ENCODE results near the gene C9. TPM values are rescaled to one million over a fixed set of nuclear protein-coding genes. Genes with fewer than 3 reads are reported as not detected.
"Not testable (repeated sequence)": the region's sequence is repeated elsewhere in the genome, so short reads cannot be mapped to it uniquely, and the experiment has no call there.

Gene C9
- total RNA-seq, 1 donor from 2014 or later, result not detected

GRCh38 chr5:39328731-39329130 is 35.6 kb downstream of the C9 start:
- no peaks in the 10 kb centered on the region for H3K9me3 Mint-ChIP-seq (ENCODE audit: unreplicated experiment)
- no peaks in the 10 kb centered on the region for H3K4me1 Mint-ChIP-seq (ENCODE audit: unreplicated experiment)
- no peak overlapping the region for H3K27ac Mint-ChIP-seq (ENCODE audit: unreplicated experiment)
- no peak for TF ChIP-seq CTCF (IDR thresholded peaks at IDR 0.05; ENCODE audit: unreplicated experiment)
- DNase-seq (ENCODE audit: low spot score), result no peak
- no peaks in the 10 kb centered on the region for H3K27me3 Mint-ChIP-seq (ENCODE audit: unreplicated experiment)
- H3K4me3 Mint-ChIP-seq (ENCODE audit: unreplicated experiment), result no peak overlapping the region
- no peaks in the 10 kb centered on the region for H3K36me3 Mint-ChIP-seq (ENCODE audit: low read depth, unreplicated experiment)

- Mint-ChIP-seq H3K4me3 (ENCODE audit: unreplicated experiment) (no peak overlapping the region), H3K27me3 (ENCODE audit: unreplicated experiment) (peaks cover 3% of the 10 kb centered on the region), H3K4me1 (ENCODE audit: unreplicated experiment) (no peaks in the 10 kb centered on the region), H3K9me3 (ENCODE audit: unreplicated experiment) (no peaks in the 10 kb centered on the region), H3K27ac (ENCODE audit: unreplicated experiment) (no peak overlapping the region), H3K36me3 (ENCODE audit: low read depth, unreplicated experiment) (no peaks in the 10 kb centered on the region)
- no peak for DNase-seq (ENCODE audit: low spot score)
- TF ChIP-seq CTCF (IDR thresholded peaks at IDR 0.05; ENCODE audit: unreplicated experiment), result no peak
Observed at GRCh38 chr5:39323542-39323941, 40.8 kb downstream of the C9 start.

- Mint-ChIP-seq H3K27me3 (ENCODE audit: unreplicated experiment) (peaks cover 3% of the 10 kb centered on the region), H3K4me3 (ENCODE audit: unreplicated experiment) (no peak overlapping the region), H3K4me1 (ENCODE audit: unreplicated experiment) (no peaks in the 10 kb centered on the region), H3K36me3 (ENCODE audit: low read depth, unreplicated experiment) (no peaks in the 10 kb centered on the region), H3K27ac (ENCODE audit: unreplicated experiment) (no peak overlapping the region), H3K9me3 (ENCODE audit: unreplicated experiment) (no peaks in the 10 kb centered on the region)
- no peak for TF ChIP-seq CTCF (IDR thresholded peaks at IDR 0.05; ENCODE audit: unreplicated experiment)
- DNase-seq (ENCODE audit: low spot score), result no peak
Observed at GRCh38 chr5:39319395-39319794, 44.9 kb downstream of the C9 start.

- H3K27ac Mint-ChIP-seq (ENCODE audit: unreplicated experiment); H3K36me3 Mint-ChIP-seq (ENCODE audit: low read depth, unreplicated experiment); H3K27me3 Mint-ChIP-seq (ENCODE audit: unreplicated experiment); H3K4me1 Mint-ChIP-seq (ENCODE audit: unreplicated experiment); H3K9me3 Mint-ChIP-seq (ENCODE audit: unreplicated experiment); H3K4me3 Mint-ChIP-seq (ENCODE audit: unreplicated experiment); DNase-seq (ENCODE audit: low spot score): not testable (repeated sequence)
Observed at GRCh38 chr5:39316464-39316863, 47.8 kb downstream of the C9 start.

- Mint-ChIP-seq H3K27ac (ENCODE audit: unreplicated experiment) (no peak overlapping the region), H3K9me3 (ENCODE audit: unreplicated experiment) (no peaks in the 10 kb centered on the region), H3K4me1 (ENCODE audit: unreplicated experiment) (no peaks in the 10 kb centered on the region), H3K27me3 (ENCODE audit: unreplicated experiment) (peaks cover 3% of the 10 kb centered on the region), H3K4me3 (ENCODE audit: unreplicated experiment) (no peak overlapping the region), H3K36me3 (ENCODE audit: low read depth, unreplicated experiment) (no peaks in the 10 kb centered on the region)
- TF ChIP-seq CTCF (IDR thresholded peaks at IDR 0.05; ENCODE audit: unreplicated experiment), result no peak
- no peak for DNase-seq (ENCODE audit: low spot score)
Observed at GRCh38 chr5:39315995-39316394, 48.3 kb downstream of the C9 start.

- H3K36me3 Mint-ChIP-seq (ENCODE audit: low read depth, unreplicated experiment), result no peaks in the 10 kb centered on the region
- peaks cover 3% of the 10 kb centered on the region for H3K27me3 Mint-ChIP-seq (ENCODE audit: unreplicated experiment)
- DNase-seq (ENCODE audit: low spot score), result no peak
- no peaks in the 10 kb centered on the region for H3K9me3 Mint-ChIP-seq (ENCODE audit: unreplicated experiment)
- TF ChIP-seq CTCF (IDR thresholded peaks at IDR 0.05; ENCODE audit: unreplicated experiment), result no peak
- no peak overlapping the region for H3K4me3 Mint-ChIP-seq (ENCODE audit: unreplicated experiment)
- no peak overlapping the region for H3K27ac Mint-ChIP-seq (ENCODE audit: unreplicated experiment)
- no peaks in the 10 kb centered on the region for H3K4me1 Mint-ChIP-seq (ENCODE audit: unreplicated experiment)
Observed at GRCh38 chr5:39314591-39314990, 49.7 kb downstream of the C9 start.

Data from endothelial cell (in vitro differentiated cells).